BLaER1 treated with 17β-estradiol and CSF1 and Interleukin-3, amounts not matched to agents 10 nM and 100 nM (cell line): Measurements from ENCODE around the gene ANKMY2.
A peak's percentile ranks its signal among the peaks of the same experiment; 100 is the strongest.
"Not testable (repeated sequence)": the region's sequence is repeated elsewhere in the genome, so short reads cannot be mapped to it uniquely, and the experiment has no call there.

Source experiments
- H3K27ac ChIP-seq, 11 experiments: shearing (Covaris generic); formaldehyde crosslinking; 2 replicates each; pipeline ENCODE4 v1.8.1; 2022
- H3K27me3 ChIP-seq, 11 experiments: shearing (Covaris generic); formaldehyde crosslinking; 2 replicates each; pipeline ENCODE4 v1.8.1; 2022
- H3K36me3 ChIP-seq, 11 experiments: shearing (Covaris generic); formaldehyde crosslinking; 2 replicates each; pipeline ENCODE4 v1.8.1; 2022
- H3K4me1 ChIP-seq, 10 experiments: shearing (Covaris generic); formaldehyde crosslinking; 2 replicates each; pipeline ENCODE4 v1.8.1; 2022
- H3K4me2 ChIP-seq, 11 experiments: shearing (Covaris generic); formaldehyde crosslinking; 2 replicates each; pipeline ENCODE4 v1.8.1; 2022
- H3K4me3 ChIP-seq, 10 experiments: shearing (Covaris generic); formaldehyde crosslinking; 2 replicates each; pipeline ENCODE4 v1.8.1; 2022
- H3K9ac ChIP-seq, 11 experiments: shearing (Covaris generic); formaldehyde crosslinking; 2 replicates each; pipeline ENCODE4 v1.8.1; 2022
- H3K9me3 ChIP-seq, 11 experiments: shearing (Covaris generic); formaldehyde crosslinking; replicated peaks in 1 of 11; 2 replicates each; pipeline ENCODE4 v1.8.1; 2022
- H4K20me1 ChIP-seq, 11 experiments: shearing (Covaris generic); formaldehyde crosslinking; 2 replicates each; pipeline ENCODE4 v1.8.1; 2022
- Cebpa-rat ChIP-seq, 11 experiments: shearing (Covaris generic); IDR thresholded peaks; 2 replicates each; pipeline ENCODE4 v1.8.1; 2022

ANKMY2 gene

DNA sequence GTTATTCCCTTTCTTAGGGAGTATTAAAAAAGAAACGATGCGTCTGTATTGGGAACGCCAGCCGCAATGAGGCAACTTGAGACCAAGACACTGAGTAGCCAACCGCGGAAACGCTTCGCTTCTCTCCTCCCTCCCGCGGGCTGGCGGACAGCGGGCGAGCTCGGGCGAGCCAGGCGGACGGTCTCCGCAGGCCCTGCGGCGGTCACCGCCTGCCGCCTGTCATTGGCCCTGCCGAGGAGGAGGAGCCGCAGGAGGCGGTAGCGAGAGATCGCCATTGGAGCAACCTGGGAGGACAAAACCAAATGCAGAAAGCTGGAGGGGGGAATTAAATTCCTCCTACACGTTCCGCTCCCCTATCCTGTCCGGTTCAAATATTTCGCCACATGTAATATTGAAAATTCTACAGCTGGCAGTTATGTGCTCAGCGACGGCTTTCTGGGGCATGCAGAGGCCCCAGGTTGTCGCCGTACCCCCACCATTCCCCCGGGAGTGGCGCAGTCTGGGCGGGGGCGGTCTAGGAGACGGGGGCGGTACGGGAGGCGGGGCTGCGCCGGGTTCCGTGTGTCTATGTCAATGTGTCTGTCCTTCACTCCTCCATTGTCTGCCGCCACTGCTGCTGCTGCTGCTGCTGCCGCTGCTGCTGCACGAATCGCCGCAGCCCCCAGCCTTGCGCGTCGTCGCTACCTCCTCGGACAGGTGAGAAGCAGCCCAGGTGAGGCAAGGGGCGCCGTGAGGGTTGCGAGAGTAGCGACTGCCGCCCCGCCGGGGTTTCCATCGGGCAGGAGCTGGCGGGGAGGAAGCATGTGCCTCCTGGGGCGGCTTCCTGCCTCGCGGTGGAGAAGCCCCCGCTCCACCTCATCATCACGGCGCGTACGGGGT is at the start of gene ANKMY2, which contains the start of gene BZW2:
Gene ANKMY2, minus strand, starts transcription at position 162 of the 879 bp plus-strand sequence. CDS start 181 bp downstream, outside the sequence.
Gene BZW2, plus strand, starts transcription at position 589 of the 879 bp plus-strand sequence. CDS start 19,263 bp downstream, outside the sequence.
- H3K4me2 ChIP-seq = peak within 1 kb of the TSS; percentile 83 to 98 (median 95)
- no peaks in the 10 kb centered on the region for H3K27me3 ChIP-seq
- no peaks in the 10 kb centered on the region for H3K9me3 ChIP-seq
- TF ChIP-seq Cebpa-rat (IDR thresholded peaks at IDR 0.05) = no peak
- peaks cover 25 to 54% (median 39%) of the 10 kb centered on the region in 10 experiments for H3K4me1 ChIP-seq
- H3K27ac ChIP-seq = peak within 1 kb of the TSS; percentile 92 to 98 (median 97)
- peak within 1 kb of the TSS; percentile 88 to 97 (median 94) for H3K9ac ChIP-seq
- peak within 1 kb of the TSS; percentile 79 to 99 (median 90) for H3K4me3 ChIP-seq
- H4K20me1 ChIP-seq = peaks cover 10 to 64% (median 42%) of the 10 kb centered on the region in 11 experiments; a peak in 20 of 22 replicates
- peaks cover 0 to 25% (median 16%) of the 10 kb centered on the region in 11 experiments; a peak in 12 of 22 replicates for H3K36me3 ChIP-seq

DNA sequence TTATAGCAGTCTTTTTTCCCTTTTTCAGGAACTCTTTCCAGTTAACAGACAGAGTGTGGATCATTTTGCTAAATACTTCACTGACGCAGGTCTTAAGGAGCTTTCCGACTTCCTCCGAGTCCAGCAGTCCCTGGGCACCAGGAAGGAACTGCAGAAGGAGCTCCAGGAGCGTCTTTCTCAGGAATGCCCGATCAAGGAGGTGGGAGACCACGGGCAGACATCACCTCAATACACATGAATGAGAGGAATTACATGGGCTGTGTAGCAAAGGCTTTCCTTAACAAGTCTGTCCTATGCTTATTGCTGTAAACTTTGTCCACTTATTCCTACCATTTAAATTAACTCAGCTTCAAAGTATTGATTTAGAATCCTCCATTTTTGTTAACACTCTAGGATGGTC is 49.3 kb upstream of the ANKMY2 start:
- H3K4me3 ChIP-seq = no peak overlapping the region
- peaks cover 0 to 13% (median 0%) of the 10 kb centered on the region in 10 experiments; a peak in 4 of 20 replicates for H3K4me1 ChIP-seq
- H4K20me1 ChIP-seq = peaks cover 0 to 30% (median 0%) of the 10 kb centered on the region in 11 experiments; a peak in 5 of 22 replicates
- H3K36me3 ChIP-seq = peaks cover 84 to 100% (median 99%) of the 10 kb centered on the region in 11 experiments
- H3K9me3 ChIP-seq = no peaks in the 10 kb centered on the region
- no peaks in the 10 kb centered on the region for H3K27me3 ChIP-seq
- H3K4me2 ChIP-seq = no peak overlapping the region
- no peak overlapping the region for H3K9ac ChIP-seq
- H3K27ac ChIP-seq = no peak overlapping the region
- TF ChIP-seq Cebpa-rat (IDR thresholded peaks at IDR 0.05) = no peak

DNA sequence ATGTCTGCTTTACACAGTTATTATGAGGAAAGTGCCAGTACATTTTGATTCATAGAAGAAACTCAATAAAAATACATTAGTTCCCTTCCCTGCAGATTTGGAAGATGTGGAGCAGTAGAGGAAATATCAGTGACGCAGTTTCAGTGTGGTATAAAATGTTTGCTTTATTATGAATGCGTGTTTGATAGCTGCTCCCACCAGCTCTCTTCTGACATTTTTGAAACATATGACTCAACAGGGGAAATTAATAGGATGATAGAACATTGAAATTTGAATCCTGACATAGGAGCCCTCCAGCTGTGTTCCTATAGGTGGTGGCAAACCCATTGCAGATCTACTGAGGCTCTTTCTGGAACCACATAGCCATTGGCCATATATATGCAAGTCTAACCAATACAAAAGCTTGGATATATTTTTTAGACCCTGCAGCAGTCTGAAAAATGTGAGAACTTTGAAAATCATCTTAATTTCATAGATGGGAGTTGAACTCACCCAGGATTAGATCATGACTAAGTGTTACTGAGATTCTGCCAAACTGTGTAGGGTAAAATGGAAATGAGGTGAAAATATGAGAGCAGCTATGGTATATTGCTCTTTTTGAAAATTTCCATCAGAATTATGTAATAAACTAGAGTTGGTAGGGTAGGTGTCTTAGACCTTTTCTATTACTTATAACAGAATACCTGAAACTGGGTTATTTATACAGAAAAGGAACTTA is 48.2 kb upstream of the ANKMY2 start:
- peaks cover 84 to 100% (median 99%) of the 10 kb centered on the region in 11 experiments for H3K36me3 ChIP-seq

DNA sequence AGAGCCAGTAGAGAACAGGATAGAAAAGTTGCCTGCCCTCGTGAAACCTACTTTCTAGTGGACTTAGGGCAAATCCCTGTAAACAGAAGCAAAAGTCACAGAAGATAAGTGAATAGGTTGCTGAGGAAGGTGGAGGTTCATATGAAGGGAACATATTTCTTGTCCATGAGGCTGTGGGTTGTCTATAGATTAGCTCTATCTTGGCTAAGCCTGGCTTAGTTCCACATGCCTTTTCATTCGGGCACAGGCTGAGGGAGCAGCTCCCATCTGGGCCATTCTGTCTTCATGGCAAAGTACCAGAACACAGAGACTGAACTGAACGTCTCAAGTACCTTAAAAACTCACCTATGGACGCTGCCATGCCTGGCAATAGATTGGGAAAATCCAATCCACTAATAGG is 45.7 kb upstream of the ANKMY2 start:
- TF ChIP-seq Cebpa-rat (IDR thresholded peaks at IDR 0.05) = no peak
- Histone ChIP-seq H3K9ac (no peak overlapping the region), H3K27ac (no peak overlapping the region), H3K36me3 (peaks cover 82 to 100% (median 98%) of the 10 kb centered on the region in 11 experiments), H3K4me2 (peak overlapping the region in 2 of 11 experiments; percentile 13 to 20; a peak in 2 of 22 replicates), H3K4me3 (no peak overlapping the region), H3K4me1 (peaks cover 0 to 13% (median 0%) of the 10 kb centered on the region in 10 experiments; a peak in 4 of 20 replicates), H3K9me3 (no peaks in the 10 kb centered on the region), H4K20me1 (peaks cover 0 to 30% (median 0%) of the 10 kb centered on the region in 11 experiments; a peak in 9 of 22 replicates), H3K27me3 (no peaks in the 10 kb centered on the region)

More for the DNA sequence above, 48.2 kb upstream of the ANKMY2 start:
- Histone ChIP-seq H3K4me3 (no peak overlapping the region), H3K4me1 (peaks cover 0 to 13% (median 0%) of the 10 kb centered on the region in 10 experiments; a peak in 4 of 20 replicates), H3K4me2 (no peak overlapping the region), H3K27ac (no peak overlapping the region), H3K9ac (no peak overlapping the region), H3K27me3 (no peaks in the 10 kb centered on the region), H3K9me3 (no peaks in the 10 kb centered on the region), H4K20me1 (peaks cover 0 to 30% (median 0%) of the 10 kb centered on the region in 11 experiments; a peak in 5 of 22 replicates)
- no peak for TF ChIP-seq Cebpa-rat (IDR thresholded peaks at IDR 0.05)

DNA sequence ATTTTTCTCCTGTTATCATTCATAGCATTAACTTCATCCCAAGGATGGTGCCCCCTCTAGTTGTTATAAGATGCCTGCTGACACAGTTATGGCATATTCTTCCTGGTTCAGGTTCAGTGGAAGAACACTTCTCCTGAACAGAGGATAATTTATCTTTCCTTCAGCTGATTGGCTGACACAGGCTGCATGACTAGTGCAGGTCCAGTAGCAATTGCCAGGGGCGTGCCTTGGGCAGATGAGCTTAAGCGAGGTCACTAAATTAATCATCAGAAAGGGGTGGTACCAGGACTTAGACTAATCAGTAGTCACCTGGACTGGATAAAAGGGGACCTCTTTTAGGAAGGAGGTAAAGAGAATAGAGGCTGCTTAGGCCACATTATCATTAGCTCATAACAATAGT is 42.7 kb upstream of the ANKMY2 start:
- TF ChIP-seq Cebpa-rat (IDR thresholded peaks at IDR 0.05) = no peak
- no peak overlapping the region for H3K9ac ChIP-seq

DNA sequence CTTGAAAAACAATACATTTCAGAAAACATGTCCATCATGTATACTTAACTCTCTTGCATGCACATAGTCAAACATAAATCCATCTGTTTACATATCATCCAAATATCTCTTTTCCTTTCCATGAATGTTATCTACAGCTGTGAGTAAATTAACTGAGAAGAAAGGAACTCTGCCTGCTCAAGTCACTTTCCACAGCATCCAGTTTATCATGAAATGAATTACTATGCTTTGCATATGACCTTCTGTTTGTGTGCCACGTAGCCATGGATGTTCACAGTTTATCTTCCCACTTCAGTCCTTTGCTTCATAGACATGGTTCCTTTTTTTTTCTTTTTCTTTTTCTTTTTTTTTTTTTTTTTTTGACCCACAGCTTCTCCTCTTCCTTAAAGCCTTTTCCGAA is 40.0 kb upstream of the ANKMY2 start:
- Histone ChIP-seq H3K36me3 (peaks cover 87 to 100% (median 97%) of the 10 kb centered on the region in 11 experiments), H3K27me3 (no peaks in the 10 kb centered on the region), H3K9me3 (no peaks in the 10 kb centered on the region), H3K9ac (no peak overlapping the region), H3K4me2 (no peak overlapping the region), H3K27ac (no peak overlapping the region), H3K4me1 (peaks cover 0 to 7% (median 0%) of the 10 kb centered on the region in 10 experiments; a peak in 2 of 20 replicates), H3K4me3 (no peak overlapping the region), H4K20me1 (peaks cover 0 to 15% (median 0%) of the 10 kb centered on the region in 11 experiments; a peak in 10 of 22 replicates)
- TF ChIP-seq Cebpa-rat (IDR thresholded peaks at IDR 0.05) = no peak

More for the DNA sequence above, 42.7 kb upstream of the ANKMY2 start:
- Histone ChIP-seq H3K36me3 (peaks cover 77 to 100% (median 96%) of the 10 kb centered on the region in 11 experiments), H3K27me3 (no peaks in the 10 kb centered on the region), H3K4me1 (peaks cover 0 to 19% (median 0%) of the 10 kb centered on the region in 10 experiments; a peak in 4 of 20 replicates), H3K9me3 (no peaks in the 10 kb centered on the region), H3K4me3 (no peak overlapping the region), H3K27ac (no peak overlapping the region), H4K20me1 (peaks cover 0 to 27% (median 0%) of the 10 kb centered on the region in 11 experiments; a peak in 9 of 22 replicates), H3K4me2 (no peak overlapping the region)

DNA sequence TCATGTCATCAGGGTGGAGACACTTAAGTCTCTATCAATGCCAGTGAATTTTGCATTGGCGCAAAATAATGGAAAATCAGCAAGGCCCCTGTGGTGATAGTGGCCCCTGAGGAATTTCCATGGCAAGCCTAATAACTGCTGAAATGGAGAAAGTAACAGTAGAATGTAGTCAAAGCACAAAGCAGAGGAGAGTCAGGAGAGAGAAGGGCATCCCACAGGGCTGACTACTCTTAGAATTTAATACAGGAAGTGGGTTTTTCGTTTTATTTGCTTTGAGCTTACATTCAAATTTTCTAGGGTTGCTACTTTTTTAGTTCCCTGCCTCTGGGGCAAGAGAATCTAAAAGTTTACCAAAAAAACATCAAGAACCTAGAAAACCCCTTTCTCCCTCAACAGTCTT is 39.4 kb upstream of the ANKMY2 start:
- Histone ChIP-seq H4K20me1 (peaks cover 0 to 16% (median 0%) of the 10 kb centered on the region in 11 experiments; a peak in 11 of 22 replicates), H3K36me3 (peaks cover 87 to 100% (median 97%) of the 10 kb centered on the region in 11 experiments), H3K4me3 (no peak overlapping the region), H3K9ac (no peak overlapping the region), H3K9me3 (no peaks in the 10 kb centered on the region), H3K4me1 (peaks cover 0 to 7% (median 0%) of the 10 kb centered on the region in 10 experiments; a peak in 2 of 20 replicates), H3K27me3 (no peaks in the 10 kb centered on the region), H3K27ac (no peak overlapping the region), H3K4me2 (no peak overlapping the region)
- no peak for TF ChIP-seq Cebpa-rat (IDR thresholded peaks at IDR 0.05)

DNA sequence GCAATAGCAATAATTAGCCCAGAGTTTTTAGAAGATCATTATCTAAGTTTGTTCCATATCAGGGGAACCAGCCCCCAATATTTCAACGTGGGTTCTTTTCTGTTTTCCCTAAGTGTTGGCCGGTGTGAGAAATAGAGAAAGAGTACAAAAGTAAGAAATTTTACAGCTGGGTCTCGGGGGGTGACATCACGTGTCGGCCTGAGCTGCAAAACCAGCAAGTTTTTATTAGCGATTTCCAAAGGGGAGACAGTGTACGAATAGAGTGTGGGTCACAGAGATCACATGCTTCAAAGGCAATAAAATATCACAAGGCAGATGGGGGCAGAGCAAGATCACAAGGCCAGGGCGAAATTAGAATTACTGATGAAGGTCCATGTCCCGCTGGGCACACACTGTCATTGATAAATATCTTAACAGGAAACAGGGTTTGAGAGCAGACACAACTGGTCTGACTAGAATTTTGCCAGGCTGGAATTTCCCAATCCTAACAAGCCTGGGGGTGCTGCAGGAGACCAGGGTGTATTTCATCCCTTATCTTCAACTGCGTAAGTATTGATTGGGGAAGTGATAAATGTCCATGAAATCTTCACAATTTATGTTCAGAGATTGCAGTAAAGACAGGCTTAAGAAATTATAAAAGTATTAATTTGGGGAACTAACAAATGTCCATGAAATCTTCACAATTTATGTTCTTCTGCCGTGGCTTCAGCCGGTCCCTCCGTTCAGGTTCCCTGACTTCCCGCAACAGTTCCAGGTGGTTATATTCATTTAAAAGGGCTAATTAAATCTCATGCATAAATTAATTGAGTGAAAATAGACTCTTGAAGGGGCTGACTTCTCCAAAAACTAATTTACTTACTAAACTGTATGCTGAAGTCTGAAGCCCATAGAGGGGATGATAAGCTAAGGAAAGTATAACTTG is 33.4 kb upstream of the ANKMY2 start:
- not testable (repeated sequence) for H3K4me1 ChIP-seq, H3K27me3 ChIP-seq, H3K27ac ChIP-seq, H3K9ac ChIP-seq, H3K4me3 ChIP-seq, H3K4me2 ChIP-seq
- Histone ChIP-seq H3K36me3 (peaks cover 96 to 100% (median 100%) of the 10 kb centered on the region in 11 experiments), H4K20me1 (peaks cover 0 to 45% (median 16%) of the 10 kb centered on the region in 11 experiments; a peak in 13 of 22 replicates), H3K9me3 (peaks cover 0 to 15% (median 0%) of the 10 kb centered on the region in 11 experiments; a peak in 5 of 22 replicates)
